Keratinocyte (primary cell): ENCODE data around the gene DUS4L. TPM values are rescaled to one million over a fixed set of nuclear protein-coding genes. Genes with fewer than 3 reads are reported as not detected.

Source experiments
- DNase-seq: peaks from one replicate; pipeline ENCODE4 v3.0.0-alpha.2; 2011; ENCODE audit warnings: low read depth, missing footprints, low spot score
- FAIRE-seq: peaks from 2 replicates; lab custom pipeline; 2011; peaks lifted over from hg19 to GRCh38; lab: Jason Lieb, UNC
- H2AFZ ChIP-seq: 2 replicates; pipeline ENCODE4 v1.6.0; 2012; ENCODE audit warnings: low read length, control low read depth, inconsistent platforms; ENCODE audit not compliant: control insufficient read depth
- H3K27ac ChIP-seq: 2 replicates; pipeline ENCODE4 v1.5.1; 2011; ENCODE audit warnings: low read length; ENCODE audit not compliant: control insufficient read depth, insufficient read depth
- H3K27me3 ChIP-seq: 3 replicates; pipeline ENCODE4 v1.6.0; 2011; ENCODE audit warnings: low read length; ENCODE audit not compliant: control insufficient read depth, insufficient read depth; ENCODE audit errors: extremely low read depth
- H3K36me3 ChIP-seq, 2 experiments: 2 replicates in 1 of 2; 3 replicates in 1 of 2; pipeline ENCODE4 v1.5.1; 2011; ENCODE audit warnings: low read length in 2 of 2, mild to moderate bottlenecking in 1 of 2; ENCODE audit not compliant: control insufficient read depth in 2 of 2, insufficient read depth in 2 of 2; ENCODE audit errors: extremely low read depth in 1 of 2
- H3K4me1 ChIP-seq: 3 replicates; pipeline ENCODE4 v1.5.1; 2011; ENCODE audit warnings: low read length; ENCODE audit not compliant: control insufficient read depth, insufficient read depth; ENCODE audit errors: extremely low read depth
- H3K4me2 ChIP-seq: 3 replicates; pipeline ENCODE4 v1.6.0; 2011; ENCODE audit warnings: low read depth, low read length; ENCODE audit not compliant: control insufficient read depth, insufficient read depth; ENCODE audit errors: extremely low read depth
- H3K4me3 ChIP-seq, 3 experiments: fragments of 200-600 bp in 1 of 3; sonication (generic) in 1 of 3; 2 replicates in 2 of 3; 3 replicates in 1 of 3; pipeline ENCODE4 v1.5.1; 2011 to 2016; ENCODE audit warnings: low read length in 3 of 3, mild to moderate bottlenecking in 3 of 3, control low read depth in 2 of 3, inconsistent platforms in 1 of 3, low read depth in 1 of 3, mixed read lengths in 1 of 3, mixed run types in 1 of 3, moderate library complexity in 1 of 3; ENCODE audit not compliant: control insufficient read depth in 2 of 3, insufficient read depth in 2 of 3; ENCODE audit errors: extremely low read depth in 1 of 3
- H3K79me2 ChIP-seq: 2 replicates; pipeline ENCODE4 v1.6.0; 2012; ENCODE audit warnings: low read length; ENCODE audit not compliant: control insufficient read depth, insufficient read depth
- H3K9ac ChIP-seq: 3 replicates; pipeline ENCODE4 v1.6.0; 2011; ENCODE audit warnings: low read length; ENCODE audit not compliant: control insufficient read depth, insufficient read depth; ENCODE audit errors: extremely low read depth
- H3K9me1 ChIP-seq: 3 replicates; pipeline ENCODE4 v1.6.0; 2011; ENCODE audit warnings: low read length; ENCODE audit not compliant: control insufficient read depth, insufficient read depth; ENCODE audit errors: extremely low read depth
- H3K9me3 ChIP-seq: 2 replicates; pipeline ENCODE4 v1.5.1; 2012; ENCODE audit warnings: low read depth, low read length; ENCODE audit not compliant: control insufficient read depth
- H4K20me1 ChIP-seq: 3 replicates; pipeline ENCODE4 v1.6.0; 2011; ENCODE audit warnings: low read length; ENCODE audit not compliant: control insufficient read depth, insufficient read depth; ENCODE audit errors: extremely low read depth
- EZH2 ChIP-seq: IDR thresholded peaks from one replicate; pipeline ENCODE4 v1.6.1; 2012; ENCODE audit warnings: inconsistent platforms, mild to moderate bottlenecking, low read length, moderate library complexity
- dilution Hi-C: fragments of 300-500 bp; cut with MboI; formaldehyde crosslinking; loops from one replicate; pipeline ENCODE4 v1.7.0; 2020; ENCODE audit warnings: low sequenced_read_pairs; ENCODE audit not compliant: extremely low pct_ligation_motif_present
- polyA plus RNA-seq, 5 experiments: library from polyadenylated mRNA; depleted of rRNA in 3 of 5; stranded (reverse) in 3 of 5; stranded (forward) in 1 of 5; unstranded in 1 of 5; fragments of >200 nt; gene quantifications; 1 replicate in 1 of 5; 2 replicates in 3 of 5; 3 replicates in 1 of 5; pipeline versions ENCODE4 v1.2.1 to v1.2.3, GENCODE V29; 2011 to 2012; ENCODE audit warnings: missing spikeins in 2 of 5, low read depth in 1 of 5, low replicate concordance in 1 of 5
- TF ChIP-seq, protein P1 (sequence below), 3 experiments: IDR thresholded peaks in 1 of 3; conservative IDR thresholded peaks in 1 of 3; optimal IDR thresholded peaks in 1 of 3; 2 replicates in 2 of 3; 3 replicates in 1 of 3; pipeline versions ENCODE3 to v1.5.1; 2011; ENCODE audit warnings: low read length in 3 of 3, mild to moderate bottlenecking in 3 of 3, moderate library complexity in 2 of 3, control low read depth in 1 of 3, inconsistent platforms in 1 of 3; ENCODE audit not compliant: insufficient read depth in 2 of 3; ENCODE audit errors: extremely low read depth in 1 of 3

DUS4L gene
- polyA plus RNA-seq, 1 donor (not counting 4 experiments of a cell fraction or from before 2014, with no cell fraction given), result 11.3 TPM

DNA sequence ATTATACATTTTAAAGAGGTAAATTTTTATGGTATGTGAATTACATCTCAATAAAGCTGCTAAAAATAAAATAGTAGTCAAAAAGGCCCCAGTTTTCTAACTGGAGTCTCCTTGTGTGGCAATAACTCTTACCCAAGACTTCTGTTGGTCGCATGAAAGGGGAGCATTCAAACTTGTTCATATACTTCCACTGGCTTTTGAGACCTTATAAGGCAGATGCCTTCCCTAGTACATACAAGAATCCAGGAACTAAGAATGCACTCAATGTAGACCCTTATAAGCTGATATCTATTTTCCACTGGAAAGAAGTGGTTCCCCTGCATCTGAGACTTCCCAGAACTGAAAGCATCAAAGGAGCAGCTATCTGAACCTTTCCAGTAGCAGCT lies 29.2 kb downstream of the DUS4L start:
- Histone ChIP-seq H3K4me2 (no peak overlapping the region), H3K4me1 (peaks cover 35% of the 10 kb centered on the region), H4K20me1 (no peaks in the 10 kb centered on the region), H3K36me3 (peaks cover 4 to 5% of the 10 kb centered on the region in 2 experiments), H3K79me2 (peaks cover 13% of the 10 kb centered on the region), H3K9me3 (no peaks in the 10 kb centered on the region), H3K4me3 (no peak overlapping the region), H2AFZ (no peak overlapping the region), H3K27me3 (no peaks in the 10 kb centered on the region), H3K9me1 (no peaks in the 10 kb centered on the region), H3K9ac (no peak overlapping the region), H3K27ac (peak overlapping the region; percentile 11)
- DNase-seq (no peak), FAIRE-seq (no peak)
- dilution Hi-C loops, result no loop called here
- no peak for TF ChIP-seq EZH2
- TF ChIP-seq, protein P1, sequence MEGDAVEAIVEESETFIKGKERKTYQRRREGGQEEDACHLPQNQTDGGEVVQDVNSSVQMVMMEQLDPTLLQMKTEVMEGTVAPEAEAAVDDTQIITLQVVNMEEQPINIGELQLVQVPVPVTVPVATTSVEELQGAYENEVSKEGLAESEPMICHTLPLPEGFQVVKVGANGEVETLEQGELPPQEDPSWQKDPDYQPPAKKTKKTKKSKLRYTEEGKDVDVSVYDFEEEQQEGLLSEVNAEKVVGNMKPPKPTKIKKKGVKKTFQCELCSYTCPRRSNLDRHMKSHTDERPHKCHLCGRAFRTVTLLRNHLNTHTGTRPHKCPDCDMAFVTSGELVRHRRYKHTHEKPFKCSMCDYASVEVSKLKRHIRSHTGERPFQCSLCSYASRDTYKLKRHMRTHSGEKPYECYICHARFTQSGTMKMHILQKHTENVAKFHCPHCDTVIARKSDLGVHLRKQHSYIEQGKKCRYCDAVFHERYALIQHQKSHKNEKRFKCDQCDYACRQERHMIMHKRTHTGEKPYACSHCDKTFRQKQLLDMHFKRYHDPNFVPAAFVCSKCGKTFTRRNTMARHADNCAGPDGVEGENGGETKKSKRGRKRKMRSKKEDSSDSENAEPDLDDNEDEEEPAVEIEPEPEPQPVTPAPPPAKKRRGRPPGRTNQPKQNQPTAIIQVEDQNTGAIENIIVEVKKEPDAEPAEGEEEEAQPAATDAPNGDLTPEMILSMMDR (optimal IDR thresholded peaks at IDR 0.05 in 1 of 3, IDR thresholded peaks at IDR 0.05 in 1 of 3, conservative IDR thresholded peaks at IDR 0.05 in 1 of 3; ENCODE audit: extremely low read depth in 1 of 3, insufficient read depth in 2 of 3, low read length in 3 of 3), result no peak

DNA sequence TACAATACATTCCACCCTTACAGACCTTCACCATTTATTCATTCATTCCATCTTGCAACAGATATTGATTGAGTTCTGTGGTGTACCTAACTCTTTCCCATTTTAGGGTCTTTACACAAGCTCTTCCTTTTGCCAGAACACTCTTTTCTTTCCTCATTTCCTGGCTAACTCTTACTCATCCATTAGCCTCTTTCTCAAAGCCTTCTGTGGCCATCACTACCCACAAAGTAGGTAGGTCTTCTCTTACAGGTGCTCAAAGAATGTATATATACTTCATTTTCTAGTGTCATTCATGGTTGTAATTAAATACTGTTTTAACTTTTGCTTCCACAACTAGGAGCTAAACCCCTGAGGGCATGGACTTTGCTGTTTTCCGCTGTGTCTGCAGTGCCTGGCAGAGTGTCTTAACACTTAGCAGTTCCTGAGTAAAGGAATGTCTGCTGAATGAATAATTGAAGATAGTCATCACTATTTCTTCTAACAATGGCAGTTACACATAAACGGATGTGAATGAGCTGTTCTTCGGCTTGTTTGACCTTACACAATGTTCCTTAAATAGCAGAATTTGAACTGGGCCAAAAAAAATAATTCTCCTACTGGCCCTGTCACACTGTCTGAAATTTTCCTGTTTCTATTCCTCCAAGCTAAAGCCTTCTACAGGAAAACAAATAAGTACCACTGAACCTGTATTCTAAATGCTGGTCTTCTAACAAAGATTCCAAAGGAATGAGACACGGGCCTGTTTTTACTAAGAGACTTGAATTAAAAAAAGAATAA lies 31.4 kb downstream of the DUS4L start:
- H4K20me1 ChIP-seq, result no peaks in the 10 kb centered on the region
- H3K36me3 ChIP-seq, result peaks cover 6 to 9% of the 10 kb centered on the region in 2 experiments
- no peaks in the 10 kb centered on the region for H3K27me3 ChIP-seq
- dilution Hi-C loops, result no loop called here
- peak overlapping the region in 1 of 3 experiments; percentile 3 for H3K4me3 ChIP-seq
- peak overlapping the region; percentile 48 for H3K4me2 ChIP-seq
- H2AFZ ChIP-seq, result no peak overlapping the region
- peak overlapping the region; percentile 71 for H3K27ac ChIP-seq
- DNase-seq (peak; percentile 92), FAIRE-seq (peak; percentile 97)
- H3K9ac ChIP-seq, result peak overlapping the region; percentile 29
- TF ChIP-seq EZH2, result no peak
- TF ChIP-seq, protein P1 (optimal IDR thresholded peaks at IDR 0.05 in 1 of 3, IDR thresholded peaks at IDR 0.05 in 1 of 3, conservative IDR thresholded peaks at IDR 0.05 in 1 of 3; ENCODE audit: extremely low read depth in 1 of 3, insufficient read depth in 2 of 3, low read length in 3 of 3), result no peak
- no peaks in the 10 kb centered on the region for H3K9me3 ChIP-seq
- H3K79me2 ChIP-seq, result peaks cover 2% of the 10 kb centered on the region
- H3K9me1 ChIP-seq, result no peaks in the 10 kb centered on the region
- H3K4me1 ChIP-seq, result peaks cover 35% of the 10 kb centered on the region
